Liver (tissue), 9 donors: ENCODE measurements around the gene OLIG1. TPM values are rescaled to one million over a fixed set of nuclear protein-coding genes. Genes with fewer than 3 reads are reported as not detected.

Experiments used
- DNase-seq: peaks from one replicate; pipeline ENCODE4 v3.0.0-alpha.2; 2017; ENCODE audit warnings: low spot score
- H3K27ac ChIP-seq, 2 donors: one replicate each; pipeline ENCODE4 v1.7.0; 2013; ENCODE audit warnings: inconsistent platforms in 2 of 2, low read length in 2 of 2, control low read depth in 1 of 2, low read depth in 1 of 2, mild to moderate bottlenecking in 1 of 2
- H3K27me3 ChIP-seq, 4 donors: one replicate each; pipeline versions ENCODE4 v1.6.1 to v1.7.0; 2013; ENCODE audit warnings: low read length in 3 of 4, inconsistent platforms in 1 of 4, mild to moderate bottlenecking in 1 of 4, moderate library complexity in 1 of 4; ENCODE audit not compliant: control insufficient read depth in 4 of 4, insufficient read depth in 4 of 4
- H3K36me3 ChIP-seq, 4 donors: one replicate each; pipeline versions ENCODE4 v1.6.1 to v1.7.0; 2013; ENCODE audit warnings: low read length in 3 of 4, mild to moderate bottlenecking in 3 of 4, low read depth in 1 of 4, moderate library complexity in 1 of 4; ENCODE audit not compliant: control insufficient read depth in 4 of 4, insufficient read depth in 3 of 4
- H3K4me1 ChIP-seq, 4 donors: one replicate each; pipeline versions ENCODE4 v1.6.1 to v1.7.0; 2013; ENCODE audit warnings: low read length in 3 of 4, mild to moderate bottlenecking in 3 of 4, moderate library complexity in 1 of 4; ENCODE audit not compliant: control insufficient read depth in 4 of 4, insufficient read depth in 4 of 4
- H3K4me3 ChIP-seq, 3 donors: one replicate each; pipeline versions ENCODE4 v1.6.1 to v1.7.0; 2013; ENCODE audit warnings: low read length in 3 of 3, control low read depth in 1 of 3, low read depth in 1 of 3, mild to moderate bottlenecking in 1 of 3
- H3K9ac ChIP-seq, 2 donors: one replicate each; pipeline ENCODE4 v1.7.0; 2013; ENCODE audit warnings: low read length in 2 of 2, mild to moderate bottlenecking in 2 of 2, moderate library complexity in 2 of 2, control low read depth in 1 of 2, low read depth in 1 of 2
- H3K9me3 ChIP-seq, 4 donors: one replicate each; pipeline versions ENCODE4 v1.6.1 to v1.7.0; 2013; ENCODE audit warnings: low read length in 3 of 4; ENCODE audit not compliant: control insufficient read depth in 4 of 4
- ATF3 ChIP-seq: IDR thresholded peaks from 2 replicates; pipeline ENCODE4 v1.6.1; 2016; ENCODE audit warnings: antibody characterized with exemption
- CTCF ChIP-seq: fragments of 150-350 bp; IDR thresholded peaks from 2 replicates; pipeline ENCODE4 v1.5.1; 2017; ENCODE audit warnings: improper control_type of control experiment, low read depth, low read length; ENCODE audit not compliant: missing input control
- EGR1 ChIP-seq, 2 donors: IDR thresholded peaks; 2 replicates each; pipeline ENCODE4 v1.6.1; 2016 to 2018; ENCODE audit warnings: antibody characterized with exemption in 2 of 2, low read depth in 2 of 2
- FOXA1 ChIP-seq: IDR thresholded peaks from 2 replicates; pipeline ENCODE4 v1.6.1; 2016; ENCODE audit warnings: antibody characterized with exemption
- FOXA2 ChIP-seq: IDR thresholded peaks from 2 replicates; pipeline ENCODE4 v1.6.1; 2016; ENCODE audit warnings: antibody characterized with exemption
- HNF4A ChIP-seq, 2 donors: conservative IDR thresholded peaks; 2 replicates each; pipeline ENCODE4 v1.6.1; 2016; ENCODE audit warnings: antibody characterized with exemption in 2 of 2, mild to moderate bottlenecking in 2 of 2
- HNF4G ChIP-seq: IDR thresholded peaks from 2 replicates; pipeline ENCODE4 v1.6.1; 2016; ENCODE audit warnings: antibody characterized with exemption
- JUND ChIP-seq, 2 donors: IDR thresholded peaks; 2 replicates each; pipeline ENCODE4 v1.6.1; 2016; ENCODE audit warnings: antibody characterized with exemption in 2 of 2
- MAX ChIP-seq: IDR thresholded peaks from 2 replicates; pipeline ENCODE4 v1.6.1; 2016; ENCODE audit warnings: antibody characterized with exemption
- NR2F2 ChIP-seq: IDR thresholded peaks from 2 replicates; pipeline ENCODE4 v1.6.1; 2016; ENCODE audit warnings: antibody characterized with exemption
- RAD21 ChIP-seq, 2 donors: IDR thresholded peaks; 2 replicates each; pipeline ENCODE4 v1.6.1; 2016; ENCODE audit warnings: antibody characterized with exemption in 2 of 2, mild to moderate bottlenecking in 2 of 2
- REST ChIP-seq: IDR thresholded peaks from 2 replicates; pipeline ENCODE4 v1.6.1; 2016; ENCODE audit warnings: antibody characterized with exemption, mild to moderate bottlenecking
- RXRA ChIP-seq, 2 donors: IDR thresholded peaks; 2 replicates each; pipeline ENCODE4 v1.6.1; 2017 to 2018; ENCODE audit warnings: antibody characterized with exemption in 2 of 2, mild to moderate bottlenecking in 1 of 2
- SP1 ChIP-seq: IDR thresholded peaks from 2 replicates; pipeline ENCODE4 v1.6.1; 2018; ENCODE audit warnings: antibody characterized with exemption, mild to moderate bottlenecking
- TAF1 ChIP-seq: conservative IDR thresholded peaks from 2 replicates; pipeline ENCODE4 v1.6.1; 2016; ENCODE audit warnings: antibody characterized with exemption, mild to moderate bottlenecking
- YY1 ChIP-seq: IDR thresholded peaks from 2 replicates; pipeline ENCODE4 v1.6.1; 2016; ENCODE audit warnings: antibody characterized with exemption, mild to moderate bottlenecking
- ZBTB33 ChIP-seq: IDR thresholded peaks from 2 replicates; pipeline ENCODE4 v1.6.1; 2016; ENCODE audit warnings: antibody characterized with exemption
- WGBS: extraction: QIAGEN DNeasy Blood & Tissue Kit; methylation state at CpG from one replicate; pipeline ENCODE4 v1.1.7; 2013; 5-methylcytosine and 5-hydroxymethylcytosine counted together
- polyA plus RNA-seq, 2 donors: library from polyadenylated mRNA; stranded (reverse) in 1 of 2; unstranded in 1 of 2; fragments of 200-250 nt in 1 of 2; fragments of >200 nt in 1 of 2; fragmentation: Nextera tagmentation in 1 of 2; extraction: Ambion mirVana in 1 of 2; gene quantifications; one replicate each; pipeline versions ENCODE4 v1.2.1 to v1.2.3, GENCODE V29; 2013 to 2015
- total RNA-seq, 2 donors: library from RNA; depleted of rRNA; stranded (reverse); fragments of >200 nt; gene quantifications; one replicate each; pipeline ENCODE4 v1.2.3, GENCODE V29; 2014
- donor health status: healthy.
- donor health status: healthy.
- donor health status: healthy.
- donor health status: healthy.
- donor health status: healthy.

Gene OLIG1
- under 1 TPM in 1 of 2 donors, not detected in 1; 0.19 TPM for total RNA-seq
- polyA plus RNA-seq = not detected

GRCh38 chr21:33069994-33070743 is at the start of gene OLIG1:
Gene OLIG1 (plus strand): TSS chr21:33070141. CDS start chr21:33070247, 106 bp downstream.
- peak; percentile 72 for DNase-seq
- TF ChIP-seq YY1 (no peak), ATF3 (no peak), FOXA2 (no peak), MAX (no peak), FOXA1 (no peak), HNF4A (conservative IDR thresholded peaks at IDR 0.05) (no peak), TAF1 (no peak), CTCF (no peak), RAD21 (IDR thresholded peaks at IDR 0.05) (no peak), REST (no peak), EGR1 (IDR thresholded peaks at IDR 0.05; ENCODE audit: low read depth in 2 of 2) (no peak), SP1 (no peak), HNF4G (no peak), RXRA (IDR thresholded peaks at IDR 0.05) (no peak), JUND (IDR thresholded peaks at IDR 0.05) (no peak), NR2F2 (no peak), ZBTB33 (no peak)
- Histone ChIP-seq H3K9me3 (peaks cover 0 to 3% (median 1%) of the 10 kb centered on the region in 4 donors), H3K27me3 (peaks cover 7 to 23% (median 15%) of the 10 kb centered on the region in 4 donors), H3K27ac (no peak within 1 kb of the TSS), H3K4me1 (peaks cover 15 to 26% (median 26%) of the 10 kb centered on the region in 4 donors), H3K36me3 (no peaks in the 10 kb centered on the region), H3K9ac (no peak within 1 kb of the TSS), H3K4me3 (peak within 1 kb of the TSS in 1 of 3 donors; percentile 31)
- 1% methylated on average over 82 of the region's 82 CpGs for WGBS
